NCI-H2029 (cell line): ENCODE data around the gene ZNF185.

Source experiments
- DNase-seq: peaks from one replicate; lab custom pipeline; 2025; lab: John Stamatoyannopoulos, UW

Gene ZNF185

GRCh38 chrX:152897222-152898131 lies at the start of gene ZNF185:
Gene ZNF185, plus strand, starts transcription at chrX:152898067. Its CDS starts 16,423 bp downstream, at chrX:152914490.
- peak; percentile 18 for DNase-seq

GRCh38 chrX:152850465-152850864 lies 47.4 kb upstream of the ZNF185 start:
- no peak for DNase-seq

- no peak for DNase-seq
These were observed 43.9 kb upstream of the ZNF185 start for GRCh38 chrX:152853986-152854385.

- no peak for DNase-seq
These were observed 36.8 kb upstream of the ZNF185 start for GRCh38 chrX:152861116-152861515.

GRCh38 chrX:152861826-152862225 lies 36.0 kb upstream of the ZNF185 start:
- DNase-seq = no peak

GRCh38 chrX:152865232-152865920 lies 32.5 kb upstream of the ZNF185 start:
- DNase-seq = no peak

- no peak for DNase-seq
These were observed 31.5 kb upstream of the ZNF185 start for GRCh38 chrX:152866386-152866785.

- no peak for DNase-seq
These were observed 27.9 kb upstream of the ZNF185 start for GRCh38 chrX:152869972-152870371.

GRCh38 chrX:152871260-152871659 lies 26.6 kb upstream of the ZNF185 start:
- no peak for DNase-seq

- DNase-seq = no peak
These were observed 25.3 kb upstream of the ZNF185 start for GRCh38 chrX:152872522-152872921.

- DNase-seq = no peak
These were observed 24.5 kb upstream of the ZNF185 start for GRCh38 chrX:152873361-152873760.

- no peak for DNase-seq
These were observed 20.7 kb upstream of the ZNF185 start for GRCh38 chrX:152876931-152877840.

GRCh38 chrX:152878976-152879755 lies 18.7 kb upstream of the ZNF185 start:
- no peak for DNase-seq

GRCh38 chrX:152881289-152881688 lies 16.6 kb upstream of the ZNF185 start:
- no peak for DNase-seq

- no peak for DNase-seq
These were observed 13.7 kb upstream of the ZNF185 start for GRCh38 chrX:152884171-152884570.

- DNase-seq = no peak
These were observed 11.2 kb upstream of the ZNF185 start for GRCh38 chrX:152886716-152887115.

GRCh38 chrX:152892499-152892898 lies 5.4 kb upstream of the ZNF185 start:
- DNase-seq = no peak

- DNase-seq = no peak
These were observed 4.6 kb upstream of the ZNF185 start for GRCh38 chrX:152892999-152893891.

GRCh38 chrX:152893980-152894610 lies 3.8 kb upstream of the ZNF185 start:
- no peak for DNase-seq

GRCh38 chrX:152895121-152895520 lies 2.7 kb upstream of the ZNF185 start:
- DNase-seq = no peak
